ENCODE measurements around the gene DSG3.

Gene DSG3

DNA sequence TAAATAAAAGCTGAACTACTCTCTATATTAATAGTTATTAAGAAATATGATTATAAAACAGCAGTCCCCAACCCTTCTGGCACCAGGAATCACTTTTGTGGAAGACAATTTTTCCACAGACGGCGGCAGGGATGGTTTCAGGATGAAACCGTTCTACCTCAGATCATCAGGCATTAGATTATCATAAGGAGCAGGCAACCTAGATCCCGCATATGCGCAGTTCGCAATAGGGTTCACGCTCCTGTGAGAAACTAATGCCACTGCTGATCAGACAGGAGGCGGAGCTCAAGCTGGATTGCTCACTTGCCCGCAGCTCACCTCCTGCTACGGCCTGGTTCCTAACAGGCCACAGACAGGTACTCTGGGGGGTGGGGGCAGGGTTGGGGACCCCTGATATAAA lies 31.1 kb downstream of the DSG3 start:
- no peak overlapping the region for H3K4me3 ChIP-seq (ENCODE audit: low read length)
- H3K27me3 ChIP-seq (ENCODE audit: control insufficient read depth, insufficient read depth, low read length), result no peaks in the 10 kb centered on the region
- H3K9me3 ChIP-seq (replicated peaks; ENCODE audit: low read length), result no peaks in the 10 kb centered on the region
- H3K36me3 ChIP-seq (ENCODE audit: insufficient read depth, low read length), result no peaks in the 10 kb centered on the region
- no peak overlapping the region for H3K9ac ChIP-seq (ENCODE audit: low read depth, low read length)
- H3K4me1 ChIP-seq (ENCODE audit: control insufficient read depth, insufficient read depth, low read length), result no peaks in the 10 kb centered on the region
- no peak overlapping the region for H3K4me2 ChIP-seq (ENCODE audit: low read length)

- H3K36me3 ChIP-seq (ENCODE audit: insufficient read depth, low read length), result no peaks in the 10 kb centered on the region
- H3K9me3 ChIP-seq (replicated peaks; ENCODE audit: low read length), result no peaks in the 10 kb centered on the region
- no peaks in the 10 kb centered on the region for H3K27me3 ChIP-seq (ENCODE audit: control insufficient read depth, insufficient read depth, low read length)
- no peak overlapping the region for H3K9ac ChIP-seq (ENCODE audit: low read depth, low read length)
- H3K4me2 ChIP-seq (ENCODE audit: low read length), result no peak overlapping the region
- H3K4me3 ChIP-seq (ENCODE audit: low read length), result no peak overlapping the region
- H3K4me1 ChIP-seq (ENCODE audit: control insufficient read depth, insufficient read depth, low read length), result no peaks in the 10 kb centered on the region
Observed at GRCh38 chr18:31482051-31482450, 34.5 kb downstream of the DSG3 start.

GRCh38 chr18:31483396-31483795 lies 35.9 kb downstream of the DSG3 start:
- no peak overlapping the region for H3K9ac ChIP-seq (ENCODE audit: low read depth, low read length)
- H3K27me3 ChIP-seq (ENCODE audit: control insufficient read depth, insufficient read depth, low read length), result no peaks in the 10 kb centered on the region
- no peaks in the 10 kb centered on the region for H3K36me3 ChIP-seq (ENCODE audit: insufficient read depth, low read length)
- H3K4me2 ChIP-seq (ENCODE audit: low read length), result no peak overlapping the region
- H3K4me1 ChIP-seq (ENCODE audit: control insufficient read depth, insufficient read depth, low read length), result no peaks in the 10 kb centered on the region
- H3K9me3 ChIP-seq (replicated peaks; ENCODE audit: low read length), result no peaks in the 10 kb centered on the region
- H3K4me3 ChIP-seq (ENCODE audit: low read length), result no peak overlapping the region

- Histone ChIP-seq H3K27me3 (ENCODE audit: control insufficient read depth, insufficient read depth, low read length) (no peaks in the 10 kb centered on the region), H3K9ac (ENCODE audit: low read depth, low read length) (no peak overlapping the region), H3K4me1 (ENCODE audit: control insufficient read depth, insufficient read depth, low read length) (no peaks in the 10 kb centered on the region), H3K4me2 (ENCODE audit: low read length) (no peak overlapping the region), H3K4me3 (ENCODE audit: low read length) (no peak overlapping the region), H3K36me3 (ENCODE audit: insufficient read depth, low read length) (no peaks in the 10 kb centered on the region), H3K9me3 (replicated peaks; ENCODE audit: low read length) (no peaks in the 10 kb centered on the region)
Observed at GRCh38 chr18:31484461-31484860, 36.9 kb downstream of the DSG3 start.

DNA sequence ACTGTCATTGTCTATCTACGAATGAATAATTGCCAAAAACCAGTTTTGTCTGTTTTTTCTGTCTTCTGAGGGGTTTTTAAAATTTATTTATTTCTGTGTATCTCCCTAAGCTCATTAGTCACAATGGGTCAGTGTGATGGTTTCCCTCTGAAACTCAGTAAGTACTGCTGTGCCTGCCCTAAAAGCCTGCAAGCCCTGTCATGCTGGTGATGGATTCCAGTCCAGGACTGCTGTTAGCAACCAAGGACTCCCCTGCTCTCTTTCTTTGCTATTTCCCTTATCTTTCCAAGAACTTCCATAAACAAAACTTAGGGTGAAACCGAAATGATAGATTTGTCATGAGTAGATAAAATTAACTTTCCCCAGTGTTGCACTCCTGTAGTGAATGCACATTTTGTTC lies 38.6 kb downstream of the DSG3 start:
- Histone ChIP-seq H3K4me1 (ENCODE audit: control insufficient read depth, insufficient read depth, low read length) (no peaks in the 10 kb centered on the region), H3K27me3 (ENCODE audit: control insufficient read depth, insufficient read depth, low read length) (no peaks in the 10 kb centered on the region), H3K9me3 (replicated peaks; ENCODE audit: low read length) (no peaks in the 10 kb centered on the region), H3K4me3 (ENCODE audit: low read length) (no peak overlapping the region), H3K9ac (ENCODE audit: low read depth, low read length) (no peak overlapping the region), H3K36me3 (ENCODE audit: insufficient read depth, low read length) (no peaks in the 10 kb centered on the region), H3K4me2 (ENCODE audit: low read length) (no peak overlapping the region)

GRCh38 chr18:31487246-31488015 lies 39.9 kb downstream of the DSG3 start:
- H3K9ac ChIP-seq (ENCODE audit: low read depth, low read length), result no peak overlapping the region
- no peak overlapping the region for H3K4me3 ChIP-seq (ENCODE audit: low read length)
- no peak overlapping the region for H3K4me2 ChIP-seq (ENCODE audit: low read length)
- H3K27me3 ChIP-seq (ENCODE audit: control insufficient read depth, insufficient read depth, low read length), result no peaks in the 10 kb centered on the region
- no peaks in the 10 kb centered on the region for H3K4me1 ChIP-seq (ENCODE audit: control insufficient read depth, insufficient read depth, low read length)
- H3K36me3 ChIP-seq (ENCODE audit: insufficient read depth, low read length), result no peaks in the 10 kb centered on the region
- H3K9me3 ChIP-seq (replicated peaks; ENCODE audit: low read length), result no peaks in the 10 kb centered on the region

GRCh38 chr18:31489311-31489710 lies 41.8 kb downstream of the DSG3 start:
- Histone ChIP-seq H3K4me3 (ENCODE audit: low read length) (no peak overlapping the region), H3K4me1 (ENCODE audit: control insufficient read depth, insufficient read depth, low read length) (no peaks in the 10 kb centered on the region), H3K4me2 (ENCODE audit: low read length) (no peak overlapping the region), H3K9ac (ENCODE audit: low read depth, low read length) (no peak overlapping the region), H3K9me3 (replicated peaks; ENCODE audit: low read length) (no peaks in the 10 kb centered on the region), H3K36me3 (ENCODE audit: insufficient read depth, low read length) (no peaks in the 10 kb centered on the region), H3K27me3 (ENCODE audit: control insufficient read depth, insufficient read depth, low read length) (no peaks in the 10 kb centered on the region)

- Histone ChIP-seq H3K27me3 (ENCODE audit: control insufficient read depth, insufficient read depth, low read length) (no peaks in the 10 kb centered on the region), H3K4me3 (ENCODE audit: low read length) (no peak overlapping the region), H3K4me2 (ENCODE audit: low read length) (no peak overlapping the region), H3K9me3 (replicated peaks; ENCODE audit: low read length) (no peaks in the 10 kb centered on the region), H3K36me3 (ENCODE audit: insufficient read depth, low read length) (no peaks in the 10 kb centered on the region), H3K4me1 (ENCODE audit: control insufficient read depth, insufficient read depth, low read length) (no peaks in the 10 kb centered on the region), H3K9ac (ENCODE audit: low read depth, low read length) (no peak overlapping the region)
Observed at GRCh38 chr18:31490387-31490786, 42.8 kb downstream of the DSG3 start.

- H3K4me1 ChIP-seq (ENCODE audit: control insufficient read depth, insufficient read depth, low read length), result no peaks in the 10 kb centered on the region
- H3K36me3 ChIP-seq (ENCODE audit: insufficient read depth, low read length), result no peaks in the 10 kb centered on the region
- H3K9ac ChIP-seq (ENCODE audit: low read depth, low read length), result no peak overlapping the region
- no peaks in the 10 kb centered on the region for H3K9me3 ChIP-seq (replicated peaks; ENCODE audit: low read length)
- no peak overlapping the region for H3K4me2 ChIP-seq (ENCODE audit: low read length)
- no peaks in the 10 kb centered on the region for H3K27me3 ChIP-seq (ENCODE audit: control insufficient read depth, insufficient read depth, low read length)
- no peak overlapping the region for H3K4me3 ChIP-seq (ENCODE audit: low read length)
Observed at GRCh38 chr18:31490833-31491232, 43.3 kb downstream of the DSG3 start.

GRCh38 chr18:31491586-31491985 lies 44.0 kb downstream of the DSG3 start:
- H3K27me3 ChIP-seq (ENCODE audit: control insufficient read depth, insufficient read depth, low read length), result no peaks in the 10 kb centered on the region
- no peaks in the 10 kb centered on the region for H3K4me1 ChIP-seq (ENCODE audit: control insufficient read depth, insufficient read depth, low read length)
- H3K36me3 ChIP-seq (ENCODE audit: insufficient read depth, low read length), result no peaks in the 10 kb centered on the region
- H3K9ac ChIP-seq (ENCODE audit: low read depth, low read length), result no peak overlapping the region
- H3K4me3 ChIP-seq (ENCODE audit: low read length), result no peak overlapping the region
- H3K4me2 ChIP-seq (ENCODE audit: low read length), result no peak overlapping the region
- no peaks in the 10 kb centered on the region for H3K9me3 ChIP-seq (replicated peaks; ENCODE audit: low read length)

GRCh38 chr18:31492671-31493070 lies 45.1 kb downstream of the DSG3 start:
- H3K9me3 ChIP-seq (replicated peaks; ENCODE audit: low read length), result no peaks in the 10 kb centered on the region
- no peak overlapping the region for H3K4me3 ChIP-seq (ENCODE audit: low read length)
- no peaks in the 10 kb centered on the region for H3K4me1 ChIP-seq (ENCODE audit: control insufficient read depth, insufficient read depth, low read length)
- no peak overlapping the region for H3K4me2 ChIP-seq (ENCODE audit: low read length)
- no peaks in the 10 kb centered on the region for H3K36me3 ChIP-seq (ENCODE audit: insufficient read depth, low read length)
- H3K9ac ChIP-seq (ENCODE audit: low read depth, low read length), result no peak overlapping the region
- no peaks in the 10 kb centered on the region for H3K27me3 ChIP-seq (ENCODE audit: control insufficient read depth, insufficient read depth, low read length)

GRCh38 chr18:31493171-31493570 lies 45.6 kb downstream of the DSG3 start:
- Histone ChIP-seq H3K4me1 (ENCODE audit: control insufficient read depth, insufficient read depth, low read length) (peaks cover under 1% of the 10 kb centered on the region), H3K9ac (ENCODE audit: low read depth, low read length) (no peak overlapping the region), H3K36me3 (ENCODE audit: insufficient read depth, low read length) (no peaks in the 10 kb centered on the region), H3K4me2 (ENCODE audit: low read length) (no peak overlapping the region), H3K4me3 (ENCODE audit: low read length) (no peak overlapping the region), H3K27me3 (ENCODE audit: control insufficient read depth, insufficient read depth, low read length) (no peaks in the 10 kb centered on the region), H3K9me3 (replicated peaks; ENCODE audit: low read length) (no peaks in the 10 kb centered on the region)
